ENCODE data around the gene TSHZ2.

DNA sequence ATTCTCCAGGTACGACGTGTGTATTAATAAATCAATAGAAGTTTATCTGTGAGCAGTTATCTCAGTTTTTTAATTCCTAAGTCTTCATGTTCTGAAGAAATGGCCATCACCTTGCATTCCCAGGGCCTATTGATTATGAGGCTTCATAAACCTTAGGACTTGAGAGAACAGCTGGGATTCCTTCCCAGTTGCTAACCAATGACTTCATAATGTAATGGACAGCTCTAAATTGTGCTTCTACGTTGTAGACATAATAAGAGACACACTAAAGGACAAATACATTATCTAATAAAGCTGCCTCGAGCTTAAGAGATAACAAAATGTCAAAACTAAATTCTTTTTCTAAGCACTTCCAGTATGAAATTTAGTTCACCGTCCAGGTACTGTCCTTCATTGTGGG, 30.6 kb downstream of the TSHZ2 start:
- no peak for TF ChIP-seq POLR2A (IDR thresholded peaks at IDR 0.05)
- TF ChIP-seq, protein P1, sequence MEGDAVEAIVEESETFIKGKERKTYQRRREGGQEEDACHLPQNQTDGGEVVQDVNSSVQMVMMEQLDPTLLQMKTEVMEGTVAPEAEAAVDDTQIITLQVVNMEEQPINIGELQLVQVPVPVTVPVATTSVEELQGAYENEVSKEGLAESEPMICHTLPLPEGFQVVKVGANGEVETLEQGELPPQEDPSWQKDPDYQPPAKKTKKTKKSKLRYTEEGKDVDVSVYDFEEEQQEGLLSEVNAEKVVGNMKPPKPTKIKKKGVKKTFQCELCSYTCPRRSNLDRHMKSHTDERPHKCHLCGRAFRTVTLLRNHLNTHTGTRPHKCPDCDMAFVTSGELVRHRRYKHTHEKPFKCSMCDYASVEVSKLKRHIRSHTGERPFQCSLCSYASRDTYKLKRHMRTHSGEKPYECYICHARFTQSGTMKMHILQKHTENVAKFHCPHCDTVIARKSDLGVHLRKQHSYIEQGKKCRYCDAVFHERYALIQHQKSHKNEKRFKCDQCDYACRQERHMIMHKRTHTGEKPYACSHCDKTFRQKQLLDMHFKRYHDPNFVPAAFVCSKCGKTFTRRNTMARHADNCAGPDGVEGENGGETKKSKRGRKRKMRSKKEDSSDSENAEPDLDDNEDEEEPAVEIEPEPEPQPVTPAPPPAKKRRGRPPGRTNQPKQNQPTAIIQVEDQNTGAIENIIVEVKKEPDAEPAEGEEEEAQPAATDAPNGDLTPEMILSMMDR (IDR thresholded peaks at IDR 0.05), result no peak

Data from testis (tissue), 2 donors.